GM18508 (cell line): Measurements from ENCODE around the gene PLA2G15.

Experiments
- ATAC-seq: cut with Tn5 transposase; IDR thresholded peaks from one replicate; pipeline ENCODE4 v1.9.1; 2021; ENCODE audit warnings: moderate number of reproducible peaks; ENCODE audit not compliant: insufficient read depth, unreplicated experiment

Gene PLA2G15

GRCh38 chr16:68232335-68232734, 12.8 kb upstream of the PLA2G15 start:
- ATAC-seq = no peak

- no peak for ATAC-seq
Observed at GRCh38 chr16:68233085-68233834, 11.9 kb upstream of the PLA2G15 start.

DNA sequence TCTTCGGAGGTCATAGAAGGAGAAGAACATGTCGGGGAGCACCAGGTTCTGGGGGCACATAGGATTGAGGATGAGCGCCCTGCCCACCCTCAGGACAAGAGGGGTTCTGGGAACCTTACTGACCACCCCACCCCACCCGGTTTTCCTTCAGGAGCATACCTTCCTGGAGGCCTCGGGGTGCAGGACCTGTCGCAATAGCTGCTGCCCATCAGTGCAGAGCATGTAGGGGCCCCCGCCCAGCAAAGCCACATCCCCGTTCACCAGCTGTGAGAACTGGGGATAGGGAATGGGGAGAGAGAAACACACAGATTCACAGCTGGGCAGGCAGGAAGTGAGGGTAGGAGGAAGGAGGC, 11.4 kb upstream of the PLA2G15 start:
- ATAC-seq = no peak

DNA sequence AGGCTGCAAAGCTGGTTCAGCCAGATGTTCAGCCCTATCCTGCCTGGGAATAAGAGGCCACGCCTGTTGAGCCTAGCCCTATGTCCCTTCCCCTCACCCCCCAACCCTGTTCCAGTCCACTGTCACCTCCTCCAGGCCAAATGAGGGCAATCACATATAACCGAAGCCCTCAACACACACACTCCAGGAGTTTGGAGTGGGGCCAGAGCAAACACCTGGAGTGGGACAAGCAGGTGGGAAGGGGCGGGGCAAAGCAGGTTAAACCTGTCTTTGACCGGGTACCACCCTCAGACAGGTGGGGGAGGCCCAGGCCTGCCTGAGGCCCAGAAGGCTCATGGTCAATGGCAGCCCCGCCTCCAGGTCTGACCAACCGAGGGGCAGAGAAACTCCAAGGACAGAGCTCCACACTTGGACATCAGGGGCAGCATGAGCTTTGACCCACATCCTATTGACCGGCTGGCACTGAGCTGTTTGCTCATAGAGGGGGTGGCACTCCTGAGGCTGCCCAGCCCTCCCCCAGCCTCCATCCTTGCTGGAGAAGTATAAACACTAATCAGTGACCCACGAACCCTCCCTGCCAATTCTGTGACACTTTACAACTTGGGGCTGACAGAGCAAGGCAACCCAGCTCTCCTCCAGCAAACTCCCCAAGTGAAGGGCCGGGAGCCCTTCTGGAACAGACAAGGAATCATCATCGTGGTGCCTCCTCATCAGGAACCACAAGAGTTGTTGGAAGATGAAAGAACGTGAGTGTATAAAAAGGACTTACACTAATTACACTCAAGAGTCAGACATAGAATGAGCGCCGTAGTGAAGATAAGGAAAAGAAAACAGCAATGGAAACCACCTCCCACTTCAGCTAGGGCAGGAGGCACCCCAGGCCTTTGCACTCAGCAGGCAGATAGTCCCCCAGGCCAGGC, 10.7 kb upstream of the PLA2G15 start:
- no peak for ATAC-seq

- no peak for ATAC-seq
Observed at GRCh38 chr16:68235108-68235886, 9.9 kb upstream of the PLA2G15 start.

DNA sequence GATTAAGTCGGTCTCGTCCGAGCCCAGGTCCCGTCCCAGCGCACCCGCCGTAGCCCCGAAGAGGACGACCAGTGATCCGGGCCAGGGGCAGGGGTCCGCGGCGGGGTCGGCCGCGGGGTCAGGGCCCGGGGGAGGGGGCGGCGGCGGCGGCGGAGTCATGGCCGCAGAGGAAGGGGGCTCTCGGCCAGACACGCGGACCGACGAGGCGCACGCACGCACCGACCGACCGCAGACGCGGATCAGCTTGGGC, 9.4 kb upstream of the PLA2G15 start, which contains the start of gene ESRP2:
Gene ESRP2, minus strand, starts transcription at position 241 of the 250 bp plus-strand sequence. Its CDS starts 82 bp downstream, at position 159.
- ATAC-seq = no peak

- ATAC-seq = no peak
Observed at GRCh38 chr16:68236137-68236825, 8.9 kb upstream of the PLA2G15 start.

GRCh38 chr16:68236826-68237242, 8.3 kb upstream of the PLA2G15 start:
- ATAC-seq = no peak

GRCh38 chr16:68237243-68238028, 7.7 kb upstream of the PLA2G15 start:
- ATAC-seq = peak; percentile 58

- no peak for ATAC-seq
Observed at GRCh38 chr16:68238029-68238345, 7.2 kb upstream of the PLA2G15 start.

DNA sequence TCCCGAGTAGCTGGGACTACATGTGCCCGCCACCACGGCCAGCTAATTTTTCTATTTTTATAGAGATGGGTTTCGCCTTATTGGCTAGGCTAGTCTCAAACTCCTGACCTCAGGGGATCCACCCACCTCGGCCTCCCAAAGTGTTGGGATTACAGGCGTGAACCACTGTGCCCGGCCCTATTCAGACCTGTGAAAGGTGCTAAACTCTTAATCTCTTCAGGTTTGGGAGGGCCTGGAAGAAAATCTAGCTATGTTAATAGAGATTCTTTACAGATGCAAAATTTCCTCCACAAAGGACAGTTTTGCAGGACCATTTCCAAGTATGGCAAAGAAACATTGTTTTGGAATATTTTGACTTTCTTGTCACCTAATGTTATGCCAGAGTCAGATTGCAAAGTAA, 3.1 kb upstream of the PLA2G15 start:
- no peak for ATAC-seq

- ATAC-seq = no peak
Observed at GRCh38 chr16:68242926-68243858, 2.0 kb upstream of the PLA2G15 start.

GRCh38 chr16:68244481-68244902, 681 bp upstream of the PLA2G15 start:
- no peak for ATAC-seq

GRCh38 chr16:68246121-68246520, 948 bp downstream of the PLA2G15 start:
- no peak for ATAC-seq

GRCh38 chr16:68246666-68247065, 1.5 kb downstream of the PLA2G15 start:
- ATAC-seq = no peak

DNA sequence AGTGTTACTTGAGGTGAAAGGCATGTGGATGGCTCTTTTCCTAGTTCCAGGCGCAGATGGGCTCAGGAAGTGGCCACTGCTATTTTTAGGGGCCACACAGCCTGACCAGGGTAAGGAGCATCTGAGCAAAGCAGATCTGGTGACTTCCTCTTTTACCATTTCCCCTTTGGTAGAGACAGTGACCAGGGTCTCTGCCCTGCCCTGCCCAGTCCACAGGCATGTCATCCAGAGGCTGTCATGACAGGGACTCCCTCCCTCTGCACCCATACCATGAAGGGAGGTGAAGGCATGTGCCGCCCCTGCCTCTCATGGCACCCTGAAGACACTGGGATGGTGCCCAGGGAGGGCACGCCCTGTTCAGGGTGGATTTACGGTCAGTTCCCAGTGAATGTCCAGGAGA, 2.2 kb downstream of the PLA2G15 start:
- no peak for ATAC-seq

GRCh38 chr16:68247932-68248331, 2.8 kb downstream of the PLA2G15 start:
- ATAC-seq = no peak

DNA sequence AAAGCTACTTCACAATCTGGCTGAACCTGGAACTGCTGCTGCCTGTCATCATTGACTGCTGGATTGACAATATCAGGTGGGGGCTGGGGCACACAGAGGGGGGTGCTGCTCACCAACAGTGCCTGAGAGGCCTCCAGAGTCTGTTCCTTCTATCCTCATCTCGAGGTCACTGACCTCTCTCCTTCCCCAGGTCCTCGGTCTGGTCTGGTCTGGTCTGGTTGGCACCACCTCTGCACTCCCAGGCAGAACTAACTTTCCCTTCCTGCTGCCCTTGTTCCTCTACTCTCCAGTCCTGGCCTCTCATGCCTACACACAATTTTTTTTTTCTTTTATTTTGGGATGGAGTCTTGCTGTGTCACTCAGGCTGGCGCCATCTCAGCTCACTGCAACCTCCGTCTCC, 4.2 kb downstream of the PLA2G15 start:
- ATAC-seq = no peak

- ATAC-seq = no peak
Observed at GRCh38 chr16:68250951-68251350, 5.8 kb downstream of the PLA2G15 start.
